ENCODE data around the gene IRF4. TPM values are rescaled to one million over a fixed set of nuclear protein-coding genes. Genes with fewer than 3 reads are reported as not detected.

Gene IRF4
- total RNA-seq, 1 donor from 2014 or later = 1.3 TPM

GRCh38 chr6:431504-431903 is 40.0 kb downstream of the IRF4 start:
- no peaks in the 10 kb centered on the region for H3K9me3 ChIP-seq
- DNase-seq (ENCODE audit: low spot score in 2 of 2) = no peak
- H3K27ac ChIP-seq = no peak overlapping the region
- H3K4me1 ChIP-seq = no peaks in the 10 kb centered on the region
- no peaks in the 10 kb centered on the region for H3K27me3 ChIP-seq
- intact Hi-C loops (cut with DNase I) = no loop called here
- no peak overlapping the region for H3K4me3 ChIP-seq
- TF ChIP-seq, protein P1, sequence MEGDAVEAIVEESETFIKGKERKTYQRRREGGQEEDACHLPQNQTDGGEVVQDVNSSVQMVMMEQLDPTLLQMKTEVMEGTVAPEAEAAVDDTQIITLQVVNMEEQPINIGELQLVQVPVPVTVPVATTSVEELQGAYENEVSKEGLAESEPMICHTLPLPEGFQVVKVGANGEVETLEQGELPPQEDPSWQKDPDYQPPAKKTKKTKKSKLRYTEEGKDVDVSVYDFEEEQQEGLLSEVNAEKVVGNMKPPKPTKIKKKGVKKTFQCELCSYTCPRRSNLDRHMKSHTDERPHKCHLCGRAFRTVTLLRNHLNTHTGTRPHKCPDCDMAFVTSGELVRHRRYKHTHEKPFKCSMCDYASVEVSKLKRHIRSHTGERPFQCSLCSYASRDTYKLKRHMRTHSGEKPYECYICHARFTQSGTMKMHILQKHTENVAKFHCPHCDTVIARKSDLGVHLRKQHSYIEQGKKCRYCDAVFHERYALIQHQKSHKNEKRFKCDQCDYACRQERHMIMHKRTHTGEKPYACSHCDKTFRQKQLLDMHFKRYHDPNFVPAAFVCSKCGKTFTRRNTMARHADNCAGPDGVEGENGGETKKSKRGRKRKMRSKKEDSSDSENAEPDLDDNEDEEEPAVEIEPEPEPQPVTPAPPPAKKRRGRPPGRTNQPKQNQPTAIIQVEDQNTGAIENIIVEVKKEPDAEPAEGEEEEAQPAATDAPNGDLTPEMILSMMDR (IDR thresholded peaks at IDR 0.05) = no peak
- H3K36me3 ChIP-seq = no peaks in the 10 kb centered on the region

DNA sequence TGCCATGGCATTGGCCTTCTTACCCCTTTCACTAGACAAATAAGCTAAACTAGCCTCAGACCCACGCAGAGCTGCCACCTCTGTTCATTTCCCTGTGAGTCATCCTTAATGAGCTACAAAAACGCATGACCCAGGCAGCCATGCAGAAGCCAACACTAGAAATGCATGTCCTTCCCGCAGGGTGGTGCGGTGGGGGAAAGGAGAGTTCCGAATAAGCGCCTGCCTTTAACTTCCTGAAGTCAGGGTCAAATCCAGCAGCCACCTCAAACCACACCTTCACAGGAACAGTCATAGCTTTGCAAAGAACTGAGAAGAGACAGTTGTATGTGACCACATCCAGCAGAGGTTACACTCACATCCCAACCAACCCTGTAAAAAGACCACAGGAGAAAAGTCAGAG is 40.4 kb downstream of the IRF4 start:
- H3K4me1 ChIP-seq = no peaks in the 10 kb centered on the region
- no peak for DNase-seq (ENCODE audit: low spot score in 2 of 2)
- H3K36me3 ChIP-seq = no peaks in the 10 kb centered on the region
- H3K27ac ChIP-seq = no peak overlapping the region
- TF ChIP-seq, protein P1 (IDR thresholded peaks at IDR 0.05) = no peak
- H3K4me3 ChIP-seq = no peak overlapping the region
- H3K27me3 ChIP-seq = no peaks in the 10 kb centered on the region
- intact Hi-C loops (cut with DNase I) = no loop called here
- H3K9me3 ChIP-seq = no peaks in the 10 kb centered on the region

- DNase-seq (ENCODE audit: low spot score in 2 of 2) = no peak
- Histone ChIP-seq H3K4me3 (no peak overlapping the region), H3K36me3 (no peaks in the 10 kb centered on the region), H3K9me3 (no peaks in the 10 kb centered on the region), H3K27ac (no peak overlapping the region), H3K4me1 (no peaks in the 10 kb centered on the region), H3K27me3 (no peaks in the 10 kb centered on the region)
- intact Hi-C loops (cut with DNase I) = no loop called here
- TF ChIP-seq, protein P1 (IDR thresholded peaks at IDR 0.05) = no peak
These were observed 42.6 kb downstream of the IRF4 start for GRCh38 chr6:434051-434705.

GRCh38 chr6:435441-436307 is 44.1 kb downstream of the IRF4 start:
- no peaks in the 10 kb centered on the region for H3K27me3 ChIP-seq
- no peak overlapping the region for H3K4me3 ChIP-seq
- no peaks in the 10 kb centered on the region for H3K9me3 ChIP-seq
- H3K36me3 ChIP-seq = no peaks in the 10 kb centered on the region
- intact Hi-C loops (cut with DNase I) = no loop called here
- no peaks in the 10 kb centered on the region for H3K4me1 ChIP-seq
- no peak overlapping the region for H3K27ac ChIP-seq
- TF ChIP-seq, protein P1 (IDR thresholded peaks at IDR 0.05) = no peak
- no peak for DNase-seq (ENCODE audit: low spot score in 2 of 2)

DNA sequence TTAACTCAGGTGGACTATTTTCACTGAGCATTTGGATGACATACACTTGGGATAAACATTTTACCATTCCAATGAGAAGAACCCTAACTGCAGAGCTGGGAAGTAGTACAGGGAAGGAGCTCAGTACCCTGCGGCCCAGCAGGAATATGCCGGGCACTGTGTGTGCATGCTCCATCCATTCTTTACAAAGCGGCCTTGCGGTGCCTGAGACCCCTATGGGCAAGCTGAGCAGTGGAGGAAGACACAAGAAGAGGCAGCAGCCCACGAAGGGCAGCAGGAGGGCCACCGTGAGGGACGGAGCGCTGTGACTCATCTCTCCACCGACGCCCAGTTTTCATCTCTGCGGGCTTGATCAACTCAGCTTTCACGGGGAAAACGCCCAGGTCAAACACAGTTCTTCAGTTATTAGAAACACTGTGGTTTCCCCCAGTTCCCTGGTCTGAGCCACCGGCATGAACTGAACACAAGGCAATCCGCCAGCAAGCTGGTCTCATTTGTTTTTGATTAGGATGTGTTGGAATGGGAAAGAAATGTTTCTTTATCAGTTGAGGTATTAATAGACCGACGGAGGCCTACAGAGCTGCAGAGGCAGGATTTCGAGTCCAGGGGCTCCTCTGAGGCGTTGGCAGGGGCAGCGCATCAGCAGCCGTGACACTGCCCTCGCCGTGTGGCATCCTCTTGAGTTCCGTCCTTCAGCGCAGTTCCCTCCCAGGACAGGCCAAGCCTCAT is 44.9 kb downstream of the IRF4 start:
- DNase-seq (ENCODE audit: low spot score in 2 of 2) = no peak
- no peaks in the 10 kb centered on the region for H3K4me1 ChIP-seq
- intact Hi-C loops (cut with DNase I) = no loop called here
- no peaks in the 10 kb centered on the region for H3K36me3 ChIP-seq
- TF ChIP-seq, protein P1 (IDR thresholded peaks at IDR 0.05) = no peak
- no peak overlapping the region for H3K27ac ChIP-seq
- H3K4me3 ChIP-seq = no peak overlapping the region
- no peaks in the 10 kb centered on the region for H3K27me3 ChIP-seq
- no peaks in the 10 kb centered on the region for H3K9me3 ChIP-seq
